Retinal pigment epithelial cell (primary cell): ENCODE measurements around the gene SMAD3.

Experiments
- DNase-seq: peaks from one replicate; pipeline ENCODE4 v3.0.0-alpha.2; 2010; ENCODE audit warnings: low read depth
- H3K4me3 ChIP-seq: 2 replicates; pipeline ENCODE4 v1.5.1; 2011; ENCODE audit warnings: mild to moderate bottlenecking, low read length, control low read depth, moderate library complexity
- CTCF ChIP-seq: conservative IDR thresholded peaks from 2 replicates; pipeline ENCODE4 v1.5.1; 2011; ENCODE audit warnings: low read depth, low read length, control low read depth, inconsistent platforms

SMAD3 gene

GRCh38 chr15:67043939-67044771 lies 21.2 kb upstream of the SMAD3 start:
- H3K4me3 ChIP-seq, result no peak overlapping the region
- peak; percentile 79 for DNase-seq
- TF ChIP-seq CTCF, result no peak

- TF ChIP-seq CTCF, result no peak
- no peak for DNase-seq
- no peak overlapping the region for H3K4me3 ChIP-seq
These were observed 18.2 kb upstream of the SMAD3 start for GRCh38 chr15:67047149-67047661.

GRCh38 chr15:67048281-67049279 lies 16.8 kb upstream of the SMAD3 start:
- peak; percentile 92 for DNase-seq
- TF ChIP-seq CTCF, result no peak
- H3K4me3 ChIP-seq, result no peak overlapping the region

- no peak overlapping the region for H3K4me3 ChIP-seq
- no peak for TF ChIP-seq CTCF
- peak; percentile 97 for DNase-seq
These were observed 15.9 kb upstream of the SMAD3 start for GRCh38 chr15:67049351-67050044.

- H3K4me3 ChIP-seq, result no peak overlapping the region
- no peak for TF ChIP-seq CTCF
- peak; percentile 83 for DNase-seq
These were observed 15.3 kb upstream of the SMAD3 start for GRCh38 chr15:67050062-67050461.

GRCh38 chr15:67050522-67051087 lies 14.8 kb upstream of the SMAD3 start:
- TF ChIP-seq CTCF, result no peak

More at GRCh38 chr15:67050522-67051087, 14.8 kb upstream of the SMAD3 start:
- no peak overlapping the region for H3K4me3 ChIP-seq
- no peak for DNase-seq
